ENCODE data around the gene LMO7. TPM values are rescaled to one million over a fixed set of nuclear protein-coding genes. Genes with fewer than 3 reads are reported as not detected.

Gene LMO7
- total RNA-seq, result 6.7 TPM

DNA sequence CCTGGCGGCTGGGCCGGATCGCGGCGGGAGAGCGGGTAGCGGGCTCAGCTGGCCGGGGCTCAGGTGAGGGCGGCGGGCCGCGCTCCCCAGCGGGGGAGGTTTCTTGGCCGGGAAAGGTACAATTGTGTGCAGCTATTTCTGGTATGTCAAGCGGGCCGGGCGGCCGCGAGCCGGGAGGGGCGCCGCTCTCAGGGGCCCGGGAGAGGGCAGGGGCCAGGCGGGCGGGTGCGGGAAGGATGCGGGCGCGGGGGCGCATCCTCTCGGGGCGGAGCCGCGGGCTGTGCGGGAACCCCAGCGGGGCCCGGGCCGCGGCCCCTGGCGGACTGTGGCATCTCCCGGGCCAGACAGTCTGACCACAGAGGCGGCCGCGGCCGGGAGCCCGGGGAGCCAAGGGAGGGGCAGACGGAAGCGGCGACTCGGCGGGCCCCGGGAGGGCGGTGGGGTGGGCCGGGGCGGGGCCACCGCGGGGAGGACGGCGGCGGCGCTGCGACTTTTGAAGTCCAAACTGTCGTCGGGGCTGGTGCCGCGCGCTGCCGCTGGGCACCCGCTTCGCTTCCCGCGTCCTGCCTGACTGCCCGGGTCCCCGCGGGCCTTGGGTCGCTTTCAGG, at the start of gene LMO7:
TSS of gene LMO7 (plus strand) at position 503 of the 608 bp plus-strand sequence. CDS start 328 bp downstream, outside the sequence.
- peak; percentile 23 to 61 (median 39) for DNase-seq (ENCODE audit: low read depth in 2 of 3, low spot score in 2 of 3)

DNA sequence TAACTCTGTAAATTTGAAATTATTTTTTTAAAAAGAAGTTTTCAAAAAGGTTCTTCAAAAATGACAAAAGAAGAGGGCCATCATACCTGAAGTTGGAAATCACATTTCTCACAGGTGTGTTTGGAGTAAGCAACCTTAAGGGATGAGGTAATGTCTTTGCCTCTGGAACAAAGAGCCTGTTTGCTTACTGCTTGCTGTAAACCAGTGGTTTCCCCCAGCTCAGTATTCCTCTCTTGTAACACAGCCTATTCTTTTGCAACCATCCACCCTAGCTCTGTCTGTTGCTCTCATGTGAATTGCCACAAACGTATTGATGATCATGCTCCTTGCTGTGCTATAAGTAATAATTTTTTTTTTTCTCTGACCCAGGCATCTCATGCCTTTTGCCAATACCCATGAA, 48.5 kb upstream of the LMO7 start:
- DNase-seq (ENCODE audit: low read depth in 2 of 3, low spot score in 2 of 3), result no peak

GRCh38 chr13:75596657-75597182, 39.4 kb upstream of the LMO7 start:
- DNase-seq (ENCODE audit: low read depth in 2 of 3, low spot score in 2 of 3), result no peak

- DNase-seq (ENCODE audit: low read depth in 2 of 3, low spot score in 2 of 3), result no peak
Observed at GRCh38 chr13:75600371-75600770, 35.8 kb upstream of the LMO7 start.

DNA sequence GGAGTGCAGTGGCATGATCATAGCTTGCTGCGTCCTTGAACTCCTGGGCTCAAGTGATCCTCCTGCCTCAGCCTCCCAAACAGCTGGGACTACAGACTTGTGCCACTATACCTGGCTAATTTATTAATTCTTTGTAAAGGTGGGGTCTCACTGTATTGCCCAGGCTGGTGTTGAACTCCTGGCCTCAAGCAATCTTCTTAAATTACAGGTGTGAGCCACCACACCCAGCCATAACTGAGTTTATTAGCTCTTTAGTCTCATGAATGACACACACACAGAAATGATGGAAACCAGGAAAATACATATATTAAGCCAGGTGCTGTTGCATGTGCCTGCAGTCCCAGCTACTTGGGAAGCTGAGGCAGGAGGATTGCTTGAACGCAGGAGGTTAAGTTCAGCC, 33.1 kb upstream of the LMO7 start:
- DNase-seq (ENCODE audit: low read depth in 2 of 3, low spot score in 2 of 3), result no peak

GRCh38 chr13:75607447-75607846, 28.7 kb upstream of the LMO7 start:
- no peak for DNase-seq (ENCODE audit: low read depth in 2 of 3, low spot score in 2 of 3)

GRCh38 chr13:75610466-75610865, 25.7 kb upstream of the LMO7 start:
- DNase-seq (ENCODE audit: low read depth in 2 of 3, low spot score in 2 of 3), result no peak

DNA sequence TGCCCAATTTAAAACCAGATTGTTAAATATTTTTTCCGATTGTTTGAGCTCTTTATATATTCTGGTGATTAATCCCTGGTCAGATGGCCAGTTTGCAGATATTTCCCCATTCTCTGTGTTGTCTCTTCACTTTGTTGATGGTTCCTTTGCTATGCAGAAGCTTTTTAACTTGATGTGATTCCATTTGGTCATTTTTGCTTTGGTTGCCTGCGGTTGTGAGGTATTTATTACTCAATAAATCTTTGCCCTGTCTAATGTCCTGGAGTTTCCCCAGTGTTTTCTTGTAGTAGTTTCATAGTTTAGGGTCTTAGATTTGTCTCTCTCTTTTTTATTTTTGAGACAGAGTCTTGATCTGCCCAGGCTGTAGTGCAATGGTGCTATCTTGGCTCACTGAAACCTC, 23.8 kb upstream of the LMO7 start:
- DNase-seq (ENCODE audit: low read depth in 2 of 3, low spot score in 2 of 3), result no peak

- DNase-seq (ENCODE audit: low read depth in 2 of 3, low spot score in 2 of 3), result no peak
Observed at GRCh38 chr13:75617230-75617629, 18.9 kb upstream of the LMO7 start.

- no peak for DNase-seq (ENCODE audit: low read depth in 2 of 3, low spot score in 2 of 3)
Observed at GRCh38 chr13:75618308-75618707, 17.8 kb upstream of the LMO7 start.

GRCh38 chr13:75620020-75620419, 16.1 kb upstream of the LMO7 start:
- DNase-seq (ENCODE audit: low read depth in 2 of 3, low spot score in 2 of 3), result no peak

GRCh38 chr13:75621147-75621546, 15.0 kb upstream of the LMO7 start:
- DNase-seq (ENCODE audit: low read depth in 2 of 3, low spot score in 2 of 3), result no peak

DNA sequence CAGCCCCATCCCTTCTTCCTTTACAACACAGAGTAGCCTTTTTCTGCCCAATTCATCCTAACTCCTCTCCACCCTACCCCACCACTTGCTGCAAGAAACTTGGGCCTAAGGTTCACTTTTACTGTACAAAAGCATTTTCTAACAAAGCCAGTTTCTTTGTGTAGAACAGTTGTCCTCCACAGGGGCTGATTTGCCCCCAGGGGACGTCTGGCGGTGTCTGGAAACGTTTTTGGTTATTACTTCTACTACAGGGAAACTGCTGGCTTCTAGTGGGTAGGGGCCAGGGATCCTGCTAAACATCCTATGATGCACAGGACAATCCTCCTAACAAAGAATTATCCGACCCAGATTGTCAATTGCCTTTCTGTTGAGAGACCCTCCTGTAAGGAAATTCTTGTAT, 7.3 kb upstream of the LMO7 start:
- DNase-seq (ENCODE audit: low read depth in 2 of 3, low spot score in 2 of 3), result no peak

GRCh38 chr13:75633285-75633684, 2.8 kb upstream of the LMO7 start:
- DNase-seq (ENCODE audit: low read depth in 2 of 3, low spot score in 2 of 3), result no peak

- DNase-seq (ENCODE audit: low read depth in 2 of 3, low spot score in 2 of 3), result peak in 2 of 3 donors; percentile 1 to 6
Observed at GRCh38 chr13:75635101-75635827, 866 bp upstream of the LMO7 start.

- DNase-seq (ENCODE audit: low read depth in 2 of 3, low spot score in 2 of 3), result peak; percentile 26 to 65 (median 28)
Observed at GRCh38 chr13:75636436-75637180, 478 bp downstream of the LMO7 start.

GRCh38 chr13:75637181-75637750, 1.1 kb downstream of the LMO7 start:
- no peak for DNase-seq (ENCODE audit: low read depth in 2 of 3, low spot score in 2 of 3)

DNA sequence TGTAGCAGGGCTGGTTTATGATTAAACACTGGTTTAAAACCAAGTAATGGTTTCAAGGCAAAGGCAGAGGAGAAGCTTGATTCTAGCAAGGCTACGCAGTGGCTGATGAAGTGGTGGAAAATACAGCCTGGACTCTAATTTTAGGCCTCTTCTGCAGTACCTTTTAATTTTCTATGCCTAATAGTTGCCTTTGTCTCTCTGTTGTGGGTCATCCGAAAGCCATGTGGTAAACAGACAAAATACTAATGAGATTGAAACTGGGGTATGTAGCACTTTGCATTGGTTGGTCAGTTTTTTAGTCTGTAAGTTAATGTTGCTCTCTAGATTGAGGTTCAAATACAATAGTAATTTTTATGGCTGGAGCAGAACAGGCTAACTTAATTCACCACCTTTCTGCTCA, 3.3 kb downstream of the LMO7 start:
- no peak for DNase-seq (ENCODE audit: low read depth in 2 of 3, low spot score in 2 of 3)

DNA sequence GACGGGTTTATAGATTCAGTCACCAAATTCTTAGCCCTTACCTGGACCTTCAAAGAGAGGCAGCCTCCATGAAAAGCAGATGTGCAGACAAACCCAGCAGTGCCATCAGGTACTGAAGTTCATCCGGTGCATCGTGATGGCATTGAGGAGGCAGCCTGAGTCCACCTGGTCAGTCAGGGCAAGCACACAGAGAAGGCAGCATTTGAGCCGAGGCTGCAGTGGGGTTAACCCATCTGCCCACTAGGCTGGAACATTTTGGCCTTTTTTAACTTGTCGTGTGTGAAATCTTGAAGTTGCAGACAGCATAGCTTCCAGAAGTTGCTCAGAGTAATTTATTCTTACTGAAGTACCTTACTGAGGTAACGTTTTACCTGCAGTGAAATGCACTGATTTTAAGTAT, 4.9 kb downstream of the LMO7 start:
- DNase-seq (ENCODE audit: low read depth in 2 of 3, low spot score in 2 of 3), result no peak

DNA sequence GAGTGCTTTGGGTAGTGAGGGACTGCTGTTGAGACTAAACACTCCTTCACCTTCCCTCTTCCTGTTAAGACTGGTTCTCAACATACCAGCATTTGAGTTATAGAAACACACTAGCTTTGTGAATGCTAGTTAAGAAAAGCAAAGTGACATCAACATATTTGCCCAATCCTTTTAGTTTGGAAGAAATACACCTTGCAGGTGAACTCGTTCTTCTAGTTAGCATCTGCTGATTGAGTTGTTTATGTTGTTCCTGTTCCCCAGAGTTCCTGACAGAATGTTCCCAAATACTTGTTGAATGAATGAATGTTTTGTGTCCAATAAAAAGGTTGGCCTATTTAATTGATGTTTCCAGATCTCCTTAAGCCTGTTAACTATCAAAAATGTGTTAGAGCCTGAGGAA, 7.1 kb downstream of the LMO7 start:
- DNase-seq (ENCODE audit: low read depth in 2 of 3, low spot score in 2 of 3), result no peak

GRCh38 chr13:75643693-75644092, 7.6 kb downstream of the LMO7 start:
- no peak for DNase-seq (ENCODE audit: low read depth in 2 of 3, low spot score in 2 of 3)

Measured in hematopoietic multipotent progenitor cell (in vitro differentiated cells).